Measurements from ENCODE around the gene ROS1. TPM values are rescaled to one million over a fixed set of nuclear protein-coding genes. Genes with fewer than 3 reads are reported as not detected.
"Not testable (repeated sequence)": the region's sequence is repeated elsewhere in the genome, so short reads cannot be mapped to it uniquely, and the experiment has no call there.

ROS1 gene
- total and polyA plus RNA-seq, 4 donors = under 0.01 TPM; not detected in 3

GRCh38 chr6:117244571-117244970, 181.2 kb downstream of the ROS1 start:
- not testable (repeated sequence) for H3K4me3 ChIP-seq (ENCODE audit: low read depth in 1 of 3, low read length in 3 of 3); DNase-seq (ENCODE audit: low spot score)

More at GRCh38 chr6:117244571-117244970, 181.2 kb downstream of the ROS1 start:
- not testable (repeated sequence) for H3K9ac ChIP-seq (ENCODE audit: low read depth in 1 of 2, low read length in 2 of 2); H3K9me3 ChIP-seq (ENCODE audit: control insufficient read depth in 4 of 4, low read length in 3 of 4); H3K36me3 ChIP-seq (ENCODE audit: control insufficient read depth in 4 of 4, insufficient read depth in 3 of 4, low read depth in 1 of 4, low read length in 3 of 4); H3K4me1 ChIP-seq (ENCODE audit: control insufficient read depth in 4 of 4, insufficient read depth in 4 of 4, low read length in 3 of 4); H3K27me3 ChIP-seq (ENCODE audit: control insufficient read depth in 4 of 4, insufficient read depth in 4 of 4, low read length in 3 of 4); H3K27ac ChIP-seq (ENCODE audit: low read depth in 1 of 2, low read length in 2 of 2)
- 67% methylated on average over 8 of the region's 13 CpGs for WGBS

Small RNA genes within 50 kb of the gene (small RNA-seq; reads per million reads assigned to genes)
- gene RN7SKP18 (not detected), gene RNU6-253P (not detected)

Other genes starting within 250 kb of the ROS1 start
- not detected for gene VGLL2, start 160.4 kb downstream of the ROS1 start, total RNA-seq
- not detected for gene VGLL2, start 160.4 kb downstream of the ROS1 start, polyA plus RNA-seq
- gene DCBLD1, start 56.7 kb upstream of the ROS1 start, total RNA-seq = 10 to 100 TPM in 1 of 2 donors, 1 to 10 TPM in 1; 2.7 to 10.4 TPM
- gene DCBLD1, start 56.7 kb upstream of the ROS1 start, polyA plus RNA-seq = 1 to 10 TPM; 4.3 to 4.6 TPM
- 10 to 100 TPM; 14.9 to 17.8 TPM for gene GOPC, start 176.6 kb upstream of the ROS1 start, total RNA-seq
- gene GOPC, start 176.6 kb upstream of the ROS1 start, polyA plus RNA-seq = 1 to 10 TPM; 7.4 to 7.9 TPM
- 10 to 100 TPM; 17.4 to 26.4 TPM for gene NUS1, start 249.5 kb upstream of the ROS1 start, total RNA-seq
- 10 to 100 TPM in 1 of 2 donors, 1 to 10 TPM in 1; 10.0 to 20.6 TPM for gene NUS1, start 249.5 kb upstream of the ROS1 start, polyA plus RNA-seq